Ecto neural progenitor cell (in vitro differentiated cells): ENCODE data around the gene ZNF710.
"Not testable (repeated sequence)": the region's sequence is repeated elsewhere in the genome, so short reads cannot be mapped to it uniquely, and the experiment has no call there.

Experiments used
- DNase-seq: peaks from one replicate; pipeline ENCODE4 v3.0.0-alpha.2; 2018; ENCODE audit warnings: low spot score

ZNF710 gene

DNA sequence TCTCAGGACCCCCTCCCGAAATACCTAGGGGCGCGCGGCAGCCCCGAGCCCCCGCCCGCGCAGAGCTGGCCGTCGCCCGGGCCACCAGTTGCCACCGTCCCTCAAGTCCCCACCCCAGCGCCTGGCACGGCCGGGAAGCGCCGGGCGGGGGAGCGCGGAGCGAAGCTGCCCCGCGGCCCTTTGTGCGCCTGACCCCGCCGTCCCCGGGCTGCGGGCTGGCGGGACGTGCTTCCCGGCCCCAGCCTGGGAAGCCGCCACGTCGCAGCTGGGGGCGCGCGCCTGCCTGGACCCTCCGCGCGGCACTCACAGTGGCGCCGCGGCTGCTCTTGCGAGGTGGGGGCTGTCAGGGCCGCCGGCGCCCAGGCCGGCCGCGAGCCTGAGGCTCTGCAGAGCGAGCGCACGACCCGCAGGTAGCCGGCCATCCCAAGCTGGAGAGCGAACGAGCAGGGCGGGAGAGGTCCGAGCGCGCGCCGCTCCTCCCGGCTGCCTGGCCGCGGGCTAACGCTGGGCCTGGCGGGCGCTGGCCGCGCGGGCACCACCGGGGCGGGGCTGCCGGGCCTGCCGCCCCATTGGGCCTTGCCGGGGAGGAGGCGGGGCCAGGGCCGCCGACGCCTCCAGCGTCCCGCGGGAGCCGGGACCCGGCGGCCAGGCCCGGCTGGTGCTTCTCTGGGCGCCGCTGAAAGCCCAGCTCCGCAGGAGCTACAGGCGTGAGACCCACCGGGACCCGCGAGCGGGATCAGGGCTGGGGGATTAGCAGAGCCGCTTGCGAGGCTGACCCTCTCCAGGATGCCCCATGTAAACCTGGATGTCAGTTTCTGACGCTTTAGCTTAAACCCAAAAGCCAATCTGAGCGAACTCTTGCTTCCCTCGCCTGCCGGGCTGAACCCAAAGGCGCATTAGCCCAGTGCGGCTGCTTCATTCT lies 101.1 kb downstream of the ZNF710 start, which contains the start of gene IDH2:
Gene IDH2 (minus strand): TSS at position 500 of the 922 bp plus-strand sequence. CDS start 78 bp downstream, at position 422.
- DNase-seq: peak; percentile 91

- DNase-seq: no peak
These were observed 102.7 kb downstream of the ZNF710 start for GRCh38 chr15:90103701-90104329.

GRCh38 chr15:90104551-90104950 lies 103.4 kb downstream of the ZNF710 start:
- no peak for DNase-seq

- no peak for DNase-seq
These were observed 104.4 kb downstream of the ZNF710 start for GRCh38 chr15:90105521-90105920.

GRCh38 chr15:90106522-90107117 lies 105.5 kb downstream of the ZNF710 start:
- DNase-seq: no peak

DNA sequence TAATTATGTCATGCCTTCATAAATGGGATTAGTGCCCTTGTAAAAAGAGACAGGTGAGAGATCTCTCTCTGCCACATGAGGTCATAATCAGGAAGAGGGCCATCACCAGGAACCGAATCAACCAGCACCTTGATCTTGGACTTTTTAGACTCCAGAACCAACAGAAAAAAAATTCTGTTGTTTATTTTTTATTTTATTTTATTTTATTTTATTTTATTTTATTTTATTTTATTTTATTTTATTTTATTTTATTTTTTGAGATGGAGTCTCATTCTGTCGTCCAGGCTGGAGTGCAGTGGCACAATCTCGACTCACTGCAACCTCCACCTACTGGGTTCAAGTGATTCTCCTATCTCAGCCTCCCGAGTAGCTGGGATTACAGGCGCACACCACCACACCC lies 106.9 kb downstream of the ZNF710 start:
- DNase-seq: not testable (repeated sequence)

- not testable (repeated sequence) for DNase-seq
These were observed 108.1 kb downstream of the ZNF710 start for GRCh38 chr15:90109163-90109751.

GRCh38 chr15:90113166-90113565 lies 112.0 kb downstream of the ZNF710 start:
- no peak for DNase-seq

DNA sequence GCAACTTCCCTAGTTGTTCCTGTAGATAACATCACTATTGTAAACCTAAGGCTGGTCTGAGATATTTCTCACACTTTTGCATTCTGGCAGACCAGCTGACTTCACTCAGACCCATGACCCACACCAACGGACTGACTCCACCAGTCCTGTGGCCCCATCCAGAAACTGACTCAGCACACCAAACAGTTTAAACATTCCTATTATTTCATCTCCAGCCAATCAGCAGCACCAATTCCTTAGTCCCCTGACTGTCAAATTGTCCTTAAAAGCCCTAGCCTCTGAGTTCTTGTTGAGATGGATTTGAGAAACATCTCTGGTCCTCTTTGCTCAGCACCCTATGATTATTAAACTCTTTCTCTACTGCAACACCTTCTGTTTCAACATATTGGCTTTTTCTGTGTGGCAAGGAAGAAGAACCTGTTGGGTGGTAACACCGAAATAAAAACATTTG lies 113.4 kb downstream of the ZNF710 start:
- no peak for DNase-seq

DNA sequence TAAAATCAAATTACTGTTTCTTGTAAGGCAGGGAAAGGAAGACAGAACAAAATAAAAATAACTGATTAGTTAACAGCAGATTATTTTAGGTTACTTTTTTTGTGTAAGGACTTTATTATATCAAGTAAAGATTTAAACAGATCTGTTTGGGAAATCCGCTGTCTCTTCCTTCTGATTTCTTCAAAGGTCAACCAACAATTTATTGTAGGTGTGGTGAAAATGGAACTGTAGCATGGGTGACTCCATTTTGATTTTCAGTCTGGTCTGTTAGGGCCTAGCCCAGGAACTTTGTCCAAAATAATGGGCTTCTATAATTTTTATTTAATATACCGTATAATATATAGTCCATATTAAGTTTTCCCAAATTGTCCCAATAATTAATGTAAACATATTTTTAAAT lies 114.7 kb downstream of the ZNF710 start:
- no peak for DNase-seq

GRCh38 chr15:90119367-90119766 lies 118.2 kb downstream of the ZNF710 start:
- no peak for DNase-seq

- no peak for DNase-seq
These were observed 120.0 kb downstream of the ZNF710 start for GRCh38 chr15:90121086-90121485.

DNA sequence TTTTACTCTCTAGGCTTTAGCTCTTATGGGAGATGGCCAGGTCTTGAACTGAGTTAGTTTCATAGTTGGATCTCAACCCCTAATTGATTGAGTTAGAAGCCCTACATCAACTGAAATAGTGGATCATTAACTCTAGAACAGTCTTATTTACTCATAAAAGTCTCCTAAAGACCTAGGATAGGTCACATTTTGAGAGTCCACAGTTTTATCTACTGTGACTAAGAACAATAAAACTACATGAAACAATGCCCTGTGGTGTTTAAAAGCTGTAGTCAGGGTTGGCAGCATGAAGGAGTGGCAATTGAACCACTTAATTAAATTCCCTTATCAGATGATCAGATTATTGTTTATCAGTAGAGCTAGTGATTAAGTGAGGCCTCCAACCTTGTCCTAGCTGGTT lies 123.4 kb downstream of the ZNF710 start:
- no peak for DNase-seq

DNA sequence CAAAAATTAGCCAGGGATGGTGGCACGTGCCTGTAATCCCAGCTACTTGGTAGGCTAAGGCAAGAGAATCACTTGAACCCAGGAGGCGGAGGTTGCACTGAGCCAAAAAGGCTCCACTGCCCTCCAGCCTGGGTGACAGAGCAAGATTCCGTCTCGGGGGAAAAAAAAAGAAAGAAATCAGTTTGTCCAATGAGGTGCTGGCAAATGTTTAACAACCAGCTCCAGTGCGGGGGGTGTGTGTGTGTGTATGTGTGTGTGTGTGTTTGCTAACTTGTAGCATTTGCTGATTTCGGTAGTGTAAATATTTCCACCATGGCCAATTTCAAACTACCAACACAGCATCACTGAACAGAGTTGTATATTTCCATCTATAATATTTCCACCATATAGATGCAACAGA lies 124.9 kb downstream of the ZNF710 start:
- DNase-seq: no peak

DNA sequence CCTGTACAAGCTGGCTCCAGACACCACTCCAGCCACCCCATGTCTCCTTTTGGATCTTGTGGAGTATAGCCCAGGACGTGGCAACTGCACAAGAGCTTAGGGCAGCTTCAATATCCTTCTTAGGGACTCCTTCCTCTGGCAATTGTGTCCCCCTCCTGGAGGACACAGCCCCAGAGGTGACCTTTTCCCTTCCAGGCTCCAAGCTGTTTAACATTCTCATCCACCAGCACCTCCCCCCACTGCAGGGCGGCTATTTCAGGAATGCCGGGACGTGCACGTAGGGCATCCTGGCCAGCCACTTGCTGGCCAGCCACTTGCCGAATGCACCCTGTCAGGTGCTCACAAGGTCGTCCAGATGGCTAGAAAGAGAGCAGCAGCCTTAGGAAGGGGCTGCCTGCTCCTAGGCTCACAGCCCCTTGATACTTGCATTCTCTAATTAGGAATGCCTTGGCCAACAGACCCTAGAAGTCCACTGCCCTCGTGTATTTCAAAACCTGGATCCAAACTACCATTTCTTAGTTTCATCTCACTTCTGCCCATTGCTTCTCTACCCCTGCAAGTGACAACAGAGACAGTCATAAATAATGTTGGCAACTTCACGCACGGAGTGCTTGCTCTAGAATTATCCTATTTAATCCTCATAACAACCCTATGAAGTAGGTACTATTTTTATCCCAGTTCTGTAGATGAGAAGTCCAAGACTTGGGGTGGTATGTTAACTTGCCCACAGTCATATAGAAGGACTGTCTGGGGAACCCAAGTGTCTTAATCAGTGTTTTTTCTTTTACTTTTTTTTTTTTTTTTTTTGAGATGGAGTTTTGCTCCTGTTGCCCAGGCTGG lies 125.7 kb downstream of the ZNF710 start:
- peak; percentile 73 for DNase-seq

- no peak for DNase-seq
These were observed 129.2 kb downstream of the ZNF710 start for GRCh38 chr15:90130291-90130690.
